Panc1 (cell line): Measurements from ENCODE around the gene ZBTB1.

Experiments used
- CTCF ChIP-seq: fragments of 450-650 bp; IDR thresholded peaks from 2 replicates; pipeline ENCODE4 v1.5.1; 2017; ENCODE audit warnings: mild to moderate bottlenecking
- POLR2AphosphoS5 ChIP-seq: IDR thresholded peaks from 2 replicates; pipeline ENCODE4 v1.6.1; 2012; ENCODE audit warnings: mild to moderate bottlenecking, low read depth, low read length, moderate library complexity
- REST ChIP-seq, 2 experiments: IDR thresholded peaks; 2 replicates each; pipeline ENCODE4 v1.6.1; 2011 to 2012; ENCODE audit warnings: low read depth in 2 of 2, control low read depth in 1 of 2, low read length in 1 of 2, mild to moderate bottlenecking in 1 of 2, moderate library complexity in 1 of 2; ENCODE audit not compliant: insufficient read depth in 1 of 2
- SIN3A ChIP-seq: IDR thresholded peaks from 2 replicates; pipeline ENCODE4 v1.6.1; 2012; ENCODE audit warnings: low read depth, mild to moderate bottlenecking, low read length, moderate library complexity, borderline replicate concordance; ENCODE audit not compliant: insufficient read depth
- TCF7L2 ChIP-seq: IDR thresholded peaks from 2 replicates; pipeline ENCODE4 v1.6.1; 2011; ENCODE audit warnings: mild to moderate bottlenecking, low read depth, low read length, inconsistent platforms

- TF ChIP-seq CTCF, result no peak
- no peak for TF ChIP-seq POLR2AphosphoS5
- no peak for TF ChIP-seq REST (IDR thresholded peaks at IDR 0.05; ENCODE audit: insufficient read depth in 1 of 2, low read depth in 2 of 2, low read length in 1 of 2)
- TF ChIP-seq SIN3A, result no peak
- TF ChIP-seq TCF7L2, result no peak
Observed at GRCh38 chr14:64459405-64460136, 45.0 kb upstream of the ZBTB1 start.
